Measurements from ENCODE around the gene PMAIP1. TPM values are rescaled to one million over a fixed set of nuclear protein-coding genes. Genes with fewer than 3 reads are reported as not detected.

PMAIP1 gene
- 10 to 100 TPM; 16.9 to 17.0 TPM for total RNA-seq

DNA sequence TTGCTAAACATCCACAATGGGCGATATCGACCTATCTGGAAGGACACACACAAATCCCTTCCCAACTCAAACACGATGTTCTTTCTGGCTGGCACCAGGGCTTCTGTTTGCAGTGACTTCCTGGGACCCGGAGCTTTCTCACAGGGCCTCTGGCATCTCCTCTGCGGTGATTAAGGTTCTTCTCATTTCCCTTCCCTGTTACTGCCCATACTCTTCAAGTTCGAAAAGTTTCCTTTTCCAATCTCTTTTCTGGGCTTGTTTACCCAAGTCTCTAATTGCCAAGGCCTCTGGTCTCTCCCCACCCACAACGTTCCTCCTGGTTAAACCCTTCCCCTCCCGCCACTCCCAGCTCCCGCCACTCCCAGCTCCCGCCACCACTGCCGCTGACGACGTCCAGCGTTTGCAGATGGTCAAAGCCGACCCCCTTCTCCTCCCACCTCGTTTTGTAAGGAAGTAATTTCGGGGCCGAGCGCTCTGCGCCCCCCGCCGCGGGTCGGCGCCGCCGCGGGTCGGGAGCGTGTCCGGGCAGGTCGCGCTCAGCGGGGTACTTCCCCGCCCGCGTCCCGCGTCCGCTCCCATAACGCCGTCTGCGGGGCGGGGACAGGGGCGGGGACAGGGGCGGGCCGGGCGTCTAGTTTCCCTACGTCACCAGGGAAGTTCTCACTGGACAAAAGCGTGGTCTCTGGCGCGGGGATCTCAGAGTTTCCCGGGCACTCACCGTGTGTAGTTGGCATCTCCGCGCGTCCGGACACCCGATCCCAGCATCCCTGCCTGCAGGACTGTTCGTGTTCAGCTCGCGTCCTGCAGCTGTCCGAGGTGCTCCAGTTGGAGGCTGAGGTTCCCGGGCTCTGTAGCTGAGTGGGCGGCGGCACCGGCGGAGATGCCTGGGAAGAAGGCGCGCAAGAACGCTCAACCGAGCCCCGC is at the start of gene PMAIP1:
TSS of gene PMAIP1 (plus strand) at position 699 of the 924 bp plus-strand sequence. CDS start at position 881, 182 bp downstream.

Other genes with a start within 250 kb of the PMAIP1 start
- not detected for gene CCBE1, start 202.6 kb upstream of the PMAIP1 start, total RNA-seq